ENCODE data around the gene NECAB3.
A peak's percentile ranks its signal among the peaks of the same experiment; 100 is the strongest.

Gene NECAB3

DNA sequence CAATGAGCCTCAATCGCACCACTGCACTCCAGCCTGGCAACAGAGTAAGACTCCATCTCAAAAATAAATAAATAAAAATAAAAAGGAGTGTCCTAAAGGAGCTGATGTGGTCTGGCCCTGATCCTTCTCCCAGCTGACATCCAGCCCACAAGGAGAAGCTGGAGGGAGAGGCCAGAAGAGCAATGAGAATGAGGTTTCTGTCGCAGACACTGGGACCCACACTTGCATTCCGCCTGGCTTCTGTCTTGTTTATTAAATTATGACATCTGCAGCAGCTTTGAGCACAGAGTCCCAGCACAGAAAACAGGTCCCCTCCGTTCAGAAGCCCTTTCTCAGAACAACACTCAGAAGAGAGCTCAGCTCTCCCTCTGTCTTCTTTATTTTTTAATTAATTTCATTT is 22.2 kb upstream of the NECAB3 start:
- DNase-seq: no peak

DNA sequence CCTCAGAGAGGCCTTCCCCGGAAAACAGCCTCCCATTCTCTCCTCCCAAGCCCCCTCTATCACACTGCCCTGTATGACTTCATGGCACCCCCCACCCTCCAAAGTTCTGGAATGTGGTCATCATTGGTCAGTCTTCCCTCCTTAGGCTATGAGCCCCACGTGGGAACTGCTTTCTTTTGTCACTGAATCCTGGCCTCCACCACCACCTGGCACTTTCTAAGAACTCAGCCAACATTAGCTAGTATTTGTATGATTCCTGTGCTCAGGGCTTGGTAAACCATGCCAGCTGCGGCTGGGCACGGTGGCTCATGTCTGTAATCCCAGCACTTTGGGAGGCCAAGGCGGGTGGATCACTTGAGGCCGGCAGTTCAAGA is 20.4 kb upstream of the NECAB3 start:
- DNase-seq: no peak

DNA sequence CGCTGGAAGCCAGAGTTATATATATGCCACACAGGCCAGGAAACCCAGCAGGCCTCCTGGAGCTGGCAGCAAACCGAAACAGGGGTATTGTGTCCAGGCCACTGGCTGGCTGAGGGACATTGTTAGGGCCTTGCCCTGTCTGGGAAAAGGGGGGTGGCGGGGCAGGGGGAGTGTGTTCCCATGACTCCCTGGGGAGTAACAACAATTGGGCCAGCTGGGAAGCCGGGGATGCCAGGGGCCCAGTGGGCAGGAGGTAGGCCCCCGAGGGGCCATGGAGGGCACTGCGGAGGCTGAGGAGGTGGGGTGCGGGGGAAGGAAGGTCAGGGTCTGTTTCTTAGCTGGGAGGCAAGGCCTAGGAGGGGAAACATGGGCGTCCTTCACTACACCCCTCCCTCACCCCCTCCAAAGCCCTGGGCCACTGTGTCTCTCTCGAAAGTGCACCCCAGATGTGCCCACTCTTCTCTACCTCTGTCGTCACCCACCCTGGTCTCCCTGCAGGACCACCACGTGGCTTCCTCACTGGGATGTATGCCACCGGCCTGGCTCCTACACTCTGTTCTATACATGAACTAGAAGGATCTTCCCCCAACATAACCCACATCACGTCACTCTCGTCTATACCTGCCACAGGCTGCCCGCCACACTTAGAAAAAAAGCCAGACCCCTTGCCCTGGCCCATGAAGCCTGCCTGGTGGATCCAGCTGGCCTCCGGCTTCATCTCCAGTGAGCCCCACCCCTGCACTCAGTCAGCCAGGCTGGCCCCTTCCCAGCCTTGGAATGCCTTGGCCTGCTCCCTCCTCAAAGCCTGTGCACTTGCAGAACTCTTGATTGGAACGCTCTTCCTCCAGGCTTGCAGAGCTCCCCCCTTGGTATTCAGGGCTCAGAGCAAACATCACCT is 19.8 kb upstream of the NECAB3 start:
- no peak for DNase-seq

DNA sequence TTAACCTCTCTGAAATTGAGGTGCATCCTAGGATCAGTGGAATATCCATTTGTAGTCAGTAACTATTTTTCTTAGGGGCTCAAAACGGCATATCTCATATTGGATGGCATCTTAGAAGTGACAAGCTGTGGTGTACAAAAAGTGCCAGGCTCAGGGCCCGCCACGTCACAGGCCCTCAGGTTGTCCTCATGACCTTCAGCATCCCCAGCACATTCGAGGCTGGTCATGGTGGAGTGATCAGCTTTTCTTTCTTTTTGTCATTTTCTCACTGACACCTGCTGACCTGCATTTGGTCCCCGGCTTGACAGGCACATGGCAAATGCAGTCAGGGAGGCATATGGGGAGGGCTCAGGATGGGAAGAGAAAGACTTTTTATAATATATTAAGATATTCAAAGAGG is 19.1 kb upstream of the NECAB3 start:
- DNase-seq: no peak

DNA sequence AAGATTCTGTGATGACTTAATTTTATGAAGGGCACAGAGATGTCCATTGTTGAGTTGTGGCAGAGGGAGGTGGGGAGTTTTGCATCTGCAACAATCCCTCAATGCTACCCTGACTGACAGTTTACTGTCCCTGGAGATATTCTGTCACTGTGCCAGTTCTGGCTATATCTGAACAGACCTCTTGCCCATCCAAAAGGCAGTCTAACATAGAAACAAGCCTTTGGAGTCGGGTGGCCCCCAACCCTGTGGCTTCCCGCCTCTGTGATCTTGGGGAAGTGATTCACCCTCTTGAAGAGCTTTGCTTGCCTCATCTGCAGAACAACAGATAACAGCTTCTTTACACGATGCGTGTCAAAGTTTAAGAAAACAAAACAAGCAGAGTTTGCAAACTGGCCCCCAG is 15.7 kb upstream of the NECAB3 start:
- no peak for DNase-seq

DNA sequence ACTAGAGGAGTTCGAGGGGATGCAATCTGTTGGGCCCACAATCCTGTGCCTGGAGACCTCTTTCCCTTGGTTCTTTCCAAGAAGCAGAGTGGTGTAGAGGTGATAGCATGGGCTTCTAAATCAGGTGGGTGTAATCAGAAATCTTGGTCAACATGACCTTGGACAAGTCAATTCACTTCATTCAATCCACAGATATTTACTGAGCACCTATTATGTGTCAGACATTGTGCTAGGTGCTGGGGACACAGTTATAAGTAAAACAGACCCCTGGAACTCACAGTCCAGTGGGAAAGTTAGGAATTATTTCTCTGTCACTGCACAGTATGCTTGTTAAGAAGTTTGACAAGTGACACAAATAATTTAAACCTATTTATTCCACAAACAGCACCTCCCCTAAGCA is 15.3 kb upstream of the NECAB3 start:
- DNase-seq: no peak

DNA sequence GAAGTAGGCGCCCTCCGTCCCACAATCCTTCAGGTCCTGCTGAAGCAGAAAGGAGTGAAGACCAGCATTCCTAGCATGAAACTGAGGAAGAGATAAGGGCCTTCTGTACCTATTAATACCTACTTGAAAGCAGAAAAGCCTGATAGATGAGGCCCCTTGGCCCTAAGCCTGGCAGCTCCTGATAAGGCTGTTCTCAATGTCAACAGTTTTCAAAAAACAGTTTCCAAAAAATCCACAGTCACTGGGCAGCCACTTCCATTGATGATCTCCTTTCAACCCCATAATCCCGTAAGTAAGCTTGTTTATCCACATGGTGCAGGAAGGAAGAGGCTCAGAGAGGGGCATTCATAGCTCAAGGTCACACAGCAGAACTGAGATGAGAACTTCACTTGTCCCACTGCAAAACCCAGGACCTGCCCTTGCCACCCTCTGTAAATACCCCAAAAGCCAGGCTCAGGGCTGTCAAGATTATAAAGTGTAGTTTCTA is 14.8 kb upstream of the NECAB3 start:
- no peak for DNase-seq

DNA sequence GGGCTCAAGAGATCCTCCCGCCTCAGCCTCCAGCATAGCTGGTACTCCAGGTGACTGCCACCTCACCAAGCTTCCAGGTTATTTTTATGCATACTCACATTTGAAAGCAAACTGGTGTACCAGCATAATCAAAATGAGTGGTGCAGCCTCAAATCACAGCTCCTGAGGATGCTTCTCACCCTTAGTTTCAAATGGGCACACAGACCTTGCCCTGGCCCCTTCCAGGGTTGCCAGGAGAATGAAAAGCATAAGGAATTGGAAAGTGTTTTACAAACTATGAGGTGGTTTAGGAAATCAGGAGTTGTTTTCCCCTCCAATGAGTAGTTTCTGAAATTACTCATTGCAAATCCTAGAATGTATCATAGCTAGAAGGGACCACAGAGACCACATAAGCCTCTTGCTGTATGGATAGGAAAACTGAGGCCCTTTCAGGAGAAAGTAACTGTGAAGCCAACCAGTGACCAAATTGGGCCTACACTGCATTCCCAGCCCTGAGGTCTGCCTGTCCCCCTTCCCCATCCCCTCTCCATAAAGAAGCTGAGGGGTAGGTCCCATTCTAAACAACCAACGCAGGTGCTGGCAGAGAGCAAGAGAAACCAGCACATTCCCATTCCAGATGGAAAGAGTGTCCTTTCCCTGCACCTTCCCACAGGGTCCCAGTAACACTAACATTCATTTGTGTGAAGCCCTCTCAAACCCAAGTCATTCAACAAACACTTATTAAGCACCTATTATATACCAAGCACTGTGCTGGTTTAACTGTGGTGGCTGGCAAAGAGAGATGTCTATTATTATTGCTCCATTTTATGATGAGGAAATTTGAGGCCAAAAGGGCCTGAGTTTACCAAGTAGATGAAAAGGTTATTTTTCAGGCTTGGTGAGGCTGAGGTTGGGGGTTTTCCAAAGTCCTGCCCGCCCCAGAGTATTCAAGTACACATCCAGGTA is 14.0 kb upstream of the NECAB3 start:
- no peak for DNase-seq

DNA sequence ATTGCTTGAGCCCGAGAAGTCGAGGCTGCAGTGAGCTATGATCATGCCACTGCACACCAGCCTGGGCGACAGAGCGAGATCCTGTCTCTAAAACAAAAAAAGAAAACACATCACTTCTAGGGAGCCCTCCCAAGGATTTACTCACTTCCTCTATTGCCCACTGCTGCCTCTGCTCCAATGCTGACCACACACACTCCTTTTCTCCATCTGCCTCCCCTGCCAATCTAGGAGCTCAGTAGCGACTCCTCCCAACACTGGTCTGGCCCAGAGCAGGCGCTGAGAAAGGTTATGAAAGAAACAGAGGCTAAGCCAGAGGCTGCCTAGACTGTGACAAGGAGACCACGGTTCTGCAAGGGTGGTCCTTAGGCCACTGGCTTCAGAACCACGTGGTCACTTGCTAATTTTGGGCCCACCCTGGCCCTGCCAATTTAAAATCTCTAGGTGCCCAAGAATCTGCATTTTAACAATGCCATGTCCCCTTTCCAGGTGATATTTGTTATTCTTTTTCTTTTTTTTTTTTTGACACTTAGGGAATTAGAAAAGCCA is 13.2 kb upstream of the NECAB3 start:
- no peak for DNase-seq

DNA sequence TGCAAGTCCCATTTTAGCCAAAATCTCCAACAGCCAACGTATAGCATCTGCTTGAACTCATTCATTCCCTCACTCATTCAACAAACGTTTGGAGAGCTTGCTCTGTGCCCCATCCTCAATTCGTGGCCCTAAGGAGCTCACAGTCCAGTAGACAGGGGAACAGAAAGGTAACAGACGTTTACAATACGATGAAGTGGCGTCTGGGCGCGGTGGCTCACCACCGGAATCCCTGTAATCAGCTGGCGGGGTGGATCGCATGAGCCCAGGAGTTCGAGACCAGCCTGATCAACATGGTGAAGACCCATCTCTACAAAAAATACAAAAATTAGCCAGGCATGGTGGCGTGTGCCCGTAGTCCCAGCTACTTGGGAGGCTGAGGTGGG is 12.7 kb upstream of the NECAB3 start:
- DNase-seq: no peak

DNA sequence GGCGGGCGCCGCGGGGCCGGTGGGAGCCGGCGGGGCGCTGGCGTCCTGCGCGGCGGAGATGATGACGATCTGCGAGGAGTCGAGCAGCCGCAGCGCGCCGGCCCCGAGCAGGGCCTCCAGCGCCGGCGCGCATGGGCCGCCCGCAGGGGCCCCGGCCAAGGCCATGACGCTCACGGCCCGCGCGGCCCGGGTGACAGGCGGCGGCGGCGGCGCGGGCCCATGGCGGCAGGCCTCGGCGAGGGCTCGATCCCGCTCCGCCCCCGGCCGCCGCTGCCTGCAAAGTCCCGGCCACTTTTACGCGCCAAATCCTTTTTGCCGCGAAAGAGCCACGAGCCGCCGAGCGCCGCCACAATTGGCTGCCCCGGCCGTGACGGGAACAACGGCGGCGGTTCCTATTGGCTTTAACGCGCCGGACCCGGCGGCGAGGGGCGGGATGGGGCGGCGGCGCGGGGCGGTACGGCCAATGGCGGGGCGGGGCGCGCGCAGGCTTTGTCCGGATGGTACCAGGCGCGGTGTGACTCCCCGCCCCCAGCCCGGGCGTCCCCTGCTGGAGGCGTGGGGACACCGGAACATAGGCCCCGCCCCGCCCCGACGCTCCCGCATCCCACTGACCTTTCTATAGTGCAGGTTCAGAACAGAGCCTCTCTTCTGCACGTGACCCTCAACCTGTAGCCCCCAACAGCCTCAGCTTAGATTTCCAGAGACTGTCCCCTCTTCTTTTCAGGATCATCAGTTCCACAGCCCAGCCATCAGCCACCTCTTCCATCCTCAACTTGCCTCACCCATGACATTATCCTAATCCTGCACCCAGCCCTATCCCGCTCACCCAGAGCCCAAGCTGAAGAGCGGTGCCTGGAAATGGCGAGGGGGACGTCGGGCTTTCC is 12.1 kb upstream of the NECAB3 start, which contains the start of gene E2F1:
Gene E2F1, minus strand, starts transcription at position 286 of the 884 bp plus-strand sequence. Its CDS starts 121 bp downstream, at position 165.
- peak; percentile 76 for DNase-seq

DNA sequence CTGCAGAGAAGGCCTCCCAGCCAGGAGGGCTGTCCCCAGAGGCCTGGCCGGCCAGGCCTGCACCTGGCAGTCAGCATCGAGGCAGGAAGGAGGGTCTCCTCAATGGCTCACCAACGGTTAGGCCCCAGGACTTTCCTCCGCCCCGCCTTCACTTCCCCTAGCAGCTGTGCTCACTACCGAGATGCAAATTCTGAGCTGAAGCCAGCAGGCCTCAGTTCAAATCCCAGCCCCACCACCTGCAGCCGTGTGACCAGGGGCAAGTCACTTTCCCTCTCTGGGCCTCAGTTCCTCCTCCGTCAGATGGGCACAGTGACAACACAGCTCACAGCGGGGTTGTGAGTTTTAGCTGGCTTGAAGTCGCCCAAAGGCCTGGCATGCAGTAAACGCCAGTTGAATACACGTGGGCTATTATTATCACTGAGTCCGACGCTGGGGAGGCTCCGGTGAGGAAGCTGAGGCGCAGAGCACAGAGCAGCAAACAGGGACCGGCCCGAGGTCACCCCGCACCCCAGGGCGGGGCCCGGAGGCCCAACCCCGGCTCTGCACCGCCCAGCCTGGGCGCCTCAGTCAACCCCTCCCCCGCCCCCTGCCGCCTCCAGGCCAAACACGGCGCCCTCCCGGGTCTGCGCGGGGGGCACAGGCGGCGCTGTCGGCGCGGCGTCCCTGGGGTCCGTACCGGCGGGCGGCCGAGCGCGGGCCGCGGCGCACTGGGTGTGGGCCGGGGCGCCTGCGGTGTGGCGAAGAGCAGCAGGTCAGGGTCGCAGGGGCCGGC is 11.3 kb upstream of the NECAB3 start:
- DNase-seq: peak; percentile 81

DNA sequence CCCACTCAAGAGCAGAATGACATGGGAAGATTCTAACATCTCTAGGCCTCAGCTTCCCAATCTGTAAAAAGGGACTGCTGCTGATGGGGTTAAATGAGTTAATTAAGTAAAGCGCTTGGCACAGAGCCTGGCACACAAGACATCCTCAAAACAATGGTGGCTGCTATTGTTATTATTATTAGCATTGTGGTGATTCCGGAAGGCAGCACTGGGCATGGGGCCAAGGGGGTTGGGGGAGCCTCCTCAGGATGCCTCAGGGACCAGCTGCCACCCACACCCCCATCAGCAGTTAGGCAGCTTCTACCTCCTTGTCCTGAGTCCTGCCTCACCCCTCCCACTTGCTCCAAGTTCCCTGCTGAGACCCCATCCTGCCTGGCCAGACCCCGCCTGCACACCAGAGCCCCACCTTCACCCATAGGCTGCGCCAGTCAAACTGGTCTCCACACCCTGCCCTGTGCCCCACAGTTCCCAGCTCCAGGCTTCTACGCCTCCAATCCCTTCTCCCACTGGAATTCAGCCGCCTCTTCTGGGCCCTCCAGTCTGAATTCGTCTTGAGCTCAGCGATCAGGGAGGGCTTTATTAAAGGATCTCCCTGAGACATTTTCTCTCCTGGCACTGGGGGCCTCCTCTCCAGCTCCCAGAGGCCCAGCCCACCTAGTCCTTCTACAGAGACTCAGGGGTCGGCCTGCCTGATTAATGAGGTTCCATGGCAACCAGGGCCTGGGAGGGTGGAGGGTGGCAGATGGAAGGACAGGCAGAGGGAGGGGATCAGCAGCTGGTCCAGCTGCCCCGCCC is 10.5 kb upstream of the NECAB3 start:
- peak; percentile 81 for DNase-seq

DNA sequence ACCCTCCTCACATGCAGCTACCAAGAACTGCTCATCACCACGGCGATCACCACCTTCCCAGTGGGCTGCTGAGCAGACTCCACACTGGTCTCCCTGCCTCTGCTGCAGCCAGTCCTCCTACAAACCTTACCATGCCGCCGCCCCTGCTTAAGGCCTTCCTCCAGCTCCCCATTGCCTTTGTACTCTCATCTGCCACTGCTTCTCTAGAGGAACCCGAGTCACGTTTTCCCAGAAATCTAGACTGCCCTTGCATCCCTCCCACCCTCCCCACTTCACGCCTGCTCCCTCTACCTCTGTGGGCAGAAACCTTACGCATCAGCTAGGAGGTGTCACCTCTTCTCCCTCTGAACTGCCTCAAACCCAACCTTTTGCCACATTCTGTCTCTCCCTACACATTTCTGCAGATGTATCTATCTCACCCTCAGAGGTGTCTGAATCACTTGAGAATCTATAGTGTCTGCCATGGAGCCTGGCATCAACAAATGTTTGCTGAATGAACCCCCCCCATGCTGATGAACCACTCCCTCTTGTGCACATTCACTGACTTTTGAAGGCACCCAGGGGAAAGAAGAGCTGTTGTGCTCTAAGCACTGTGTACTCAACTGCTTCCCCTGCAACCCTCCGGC is 7.6 kb upstream of the NECAB3 start:
- DNase-seq: no peak

DNA sequence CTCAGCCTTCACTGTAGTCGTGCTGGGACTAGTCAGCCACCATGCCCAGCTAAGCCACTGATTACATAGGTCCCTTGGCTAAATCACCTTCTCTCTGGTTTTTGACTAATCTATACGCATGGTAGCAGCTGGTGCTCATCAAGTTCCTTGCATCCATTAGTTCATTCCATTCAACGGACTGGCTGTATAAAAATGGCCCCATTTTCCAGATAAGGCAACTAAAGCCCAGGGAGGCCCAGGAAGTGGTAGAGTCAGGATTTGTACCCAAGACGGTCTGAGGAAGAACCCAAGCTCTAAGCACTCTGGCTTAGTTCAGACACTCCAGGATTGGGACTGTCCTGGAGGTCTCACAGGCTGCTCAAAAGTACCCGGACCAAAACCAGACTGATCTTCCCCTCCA is 7.1 kb upstream of the NECAB3 start:
- DNase-seq: no peak

DNA sequence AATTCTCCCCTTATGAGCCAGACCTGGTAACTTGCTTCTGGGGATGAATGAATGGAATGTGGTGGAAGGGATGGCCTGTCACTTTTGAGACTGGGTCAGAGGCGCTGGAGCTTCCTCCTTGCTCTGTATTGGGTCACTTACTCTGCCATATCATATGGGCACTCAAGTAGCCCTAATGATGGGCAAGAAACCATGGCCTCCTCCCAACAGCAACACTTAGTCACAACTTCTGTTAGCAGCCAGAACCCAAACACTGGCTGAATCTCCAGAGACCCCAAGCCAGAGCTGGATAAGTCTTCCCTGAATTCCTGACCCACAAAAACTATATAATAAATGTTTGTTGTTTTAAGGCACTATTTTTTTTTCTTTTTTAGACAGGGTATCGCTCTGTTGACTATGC is 6.5 kb upstream of the NECAB3 start:
- no peak for DNase-seq

DNA sequence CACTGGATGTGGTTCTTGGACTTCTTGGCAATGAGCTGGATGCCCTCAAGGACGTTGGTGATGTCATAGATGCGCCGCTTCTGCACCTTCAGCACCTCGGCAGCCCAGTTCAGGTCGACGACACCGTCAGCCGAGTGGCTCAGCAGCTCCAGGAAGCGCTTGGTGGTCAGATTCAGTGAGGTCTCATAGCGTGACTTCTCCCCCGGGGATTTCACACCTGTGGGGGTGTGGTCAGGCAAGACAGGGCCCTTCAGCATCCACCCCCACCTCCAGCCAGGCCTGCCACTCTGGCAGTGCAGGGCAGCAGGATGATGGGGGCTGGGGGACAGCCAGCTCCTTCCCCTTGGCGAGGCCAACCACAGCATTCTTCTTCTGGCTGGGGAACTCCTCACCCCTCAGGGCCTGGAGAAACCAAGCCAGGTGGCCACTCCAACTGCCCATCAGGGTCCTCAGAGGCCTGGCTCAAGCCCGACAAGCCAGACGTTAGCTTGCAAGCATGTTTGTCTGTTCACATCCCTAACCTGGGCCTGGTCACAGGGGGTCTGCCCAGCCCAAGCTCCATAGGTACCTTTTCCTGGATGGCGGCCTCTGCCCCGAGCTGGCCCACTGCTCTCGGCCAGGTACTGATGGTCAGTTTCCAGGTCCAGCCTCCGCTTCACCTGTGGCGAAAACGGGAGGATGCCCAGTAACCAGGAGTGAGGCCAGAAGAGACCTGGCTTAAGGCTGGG is 5.7 kb upstream of the NECAB3 start:
- DNase-seq: no peak

DNA sequence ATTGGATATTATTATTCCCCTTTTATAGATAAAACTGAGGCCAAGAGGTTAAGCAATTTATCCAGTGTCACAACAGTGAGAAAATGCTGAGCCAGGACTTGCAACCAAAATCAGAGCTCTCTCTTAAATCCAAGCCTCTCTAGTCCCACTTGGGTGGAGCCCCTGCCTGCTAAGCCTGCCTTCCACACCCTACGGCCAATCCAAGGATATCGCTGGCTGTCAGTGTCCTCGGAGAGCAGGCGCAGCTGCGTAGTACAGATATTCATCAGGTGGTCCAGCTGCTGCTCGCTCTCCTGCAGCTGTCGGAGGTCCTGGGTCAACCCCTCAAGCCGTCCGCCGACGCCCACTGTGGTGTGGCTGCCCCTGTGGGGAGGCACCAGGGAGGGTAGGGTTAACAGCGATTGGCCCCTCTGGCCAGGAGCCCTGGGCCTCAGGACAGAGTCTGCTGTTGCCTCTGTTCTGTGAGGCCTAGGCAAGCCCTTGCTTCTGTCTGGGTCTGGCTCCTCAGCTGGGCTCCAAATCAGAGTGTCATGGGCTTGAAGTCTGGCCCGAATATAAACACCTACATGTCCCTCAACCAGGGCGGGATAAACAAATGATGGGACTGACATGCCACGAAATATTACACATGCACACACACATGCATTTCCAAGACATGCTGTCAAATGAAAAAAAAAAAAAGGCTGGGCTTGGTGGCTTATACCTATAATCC is 3.9 kb upstream of the NECAB3 start:
- DNase-seq: no peak

All from NCI-H1694 (cell line).